GM12878 (cell line): ENCODE measurements around the gene TMEM94. TPM values are rescaled to one million over a fixed set of nuclear protein-coding genes. Genes with fewer than 3 reads are reported as not detected.

ENCODE experiments used
- ATF2 ChIP-seq: IDR thresholded peaks from 2 replicates; pipeline ENCODE4 v1.6.1; 2012; ENCODE audit warnings: low read length, inconsistent platforms
- ATF7 ChIP-seq: fragments of 450-650 bp; IDR thresholded peaks from 2 replicates; pipeline ENCODE4 v1.6.1; 2016; ENCODE audit warnings: low read depth, mild to moderate bottlenecking
- CHD2 ChIP-seq: IDR thresholded peaks from 2 replicates; pipeline ENCODE4 v1.6.1; 2011; ENCODE audit warnings: low read depth, low read length, improper control_type of control experiment, borderline replicate concordance
- CREM ChIP-seq: IDR thresholded peaks from 2 replicates; pipeline ENCODE4 v1.6.1; 2014; ENCODE audit warnings: antibody characterized with exemption, low read depth
- FOXK2 ChIP-seq: fragments of 450-650 bp; IDR thresholded peaks from 2 replicates; pipeline ENCODE4 v1.6.1; 2017; ENCODE audit warnings: mild to moderate bottlenecking, moderate library complexity
- GATAD2B ChIP-seq: fragments of 450-650 bp; conservative IDR thresholded peaks from 2 replicates; pipeline ENCODE4 v1.6.1; 2017; ENCODE audit warnings: low read depth, mild to moderate bottlenecking, moderate library complexity
- HCFC1 ChIP-seq: fragments of 150-350 bp; IDR thresholded peaks from 2 replicates; pipeline ENCODE4 v1.6.1; 2014; ENCODE audit warnings: low read length
- KAT2A ChIP-seq: conservative IDR thresholded peaks from 2 replicates; pipeline ENCODE4 v1.6.1; 2011; ENCODE audit warnings: low read depth, low read length; ENCODE audit not compliant: control insufficient read depth
- LARP7 ChIP-seq: fragments of 450-650 bp; IDR thresholded peaks from 2 replicates; pipeline ENCODE4 v1.6.1; 2017; ENCODE audit warnings: mild to moderate bottlenecking
- MEF2B ChIP-seq: fragments of 450-650 bp; IDR thresholded peaks from 2 replicates; pipeline ENCODE4 v1.6.1; 2018; ENCODE audit warnings: mild to moderate bottlenecking, moderate library complexity; ENCODE audit not compliant: partially characterized antibody, poor library complexity, severe bottlenecking
- MYB ChIP-seq: fragments of 150-350 bp; IDR thresholded peaks from 2 replicates; pipeline ENCODE4 v1.6.1; 2014; ENCODE audit warnings: mild to moderate bottlenecking, low read depth, low read length, borderline replicate concordance
- MYC ChIP-seq: IDR thresholded peaks from 2 replicates; pipeline ENCODE4 v1.6.1; 2011; ENCODE audit warnings: mild to moderate bottlenecking, low read length, moderate library complexity, inconsistent platforms; ENCODE audit not compliant: insufficient read depth, insufficient replicate concordance, insufficient read length, severe bottlenecking
- NFXL1 ChIP-seq: fragments of 450-650 bp; IDR thresholded peaks from 2 replicates; pipeline ENCODE4 v1.6.1; 2017; ENCODE audit warnings: antibody characterized with exemption, mild to moderate bottlenecking, borderline replicate concordance
- NFYB ChIP-seq: IDR thresholded peaks from 2 replicates; pipeline ENCODE4 v1.6.1; 2011; ENCODE audit warnings: low read depth, mild to moderate bottlenecking, low read length, improper control_type of control experiment, moderate library complexity; ENCODE audit not compliant: insufficient read depth
- NR2C2 ChIP-seq: IDR thresholded peaks from 2 replicates; pipeline ENCODE4 v1.6.1; 2011; ENCODE audit warnings: borderline replicate concordance, low read depth; ENCODE audit not compliant: control insufficient read depth, insufficient read length
- RAD21 ChIP-seq: IDR thresholded peaks from 2 replicates; pipeline ENCODE4 v1.6.1; 2011; ENCODE audit warnings: mild to moderate bottlenecking, low read depth, low read length, moderate library complexity; ENCODE audit not compliant: insufficient read depth
- RFX5 ChIP-seq: IDR thresholded peaks from 2 replicates; pipeline ENCODE4 v1.6.1; 2011; ENCODE audit warnings: low read depth, low read length, improper control_type of control experiment
- SP1 ChIP-seq: IDR thresholded peaks from one replicate; pipeline ENCODE4 v1.6.1; 2011; ENCODE audit warnings: low read depth, low read length
- SRF ChIP-seq, 2 experiments: IDR thresholded peaks; 2 replicates each; pipeline ENCODE4 v1.6.1; 2011; ENCODE audit warnings: low read depth in 2 of 2, low read length in 2 of 2, mild to moderate bottlenecking in 1 of 2, moderate library complexity in 1 of 2
- TBL1XR1 ChIP-seq: IDR thresholded peaks from 2 replicates; pipeline ENCODE4 v1.6.1; 2012; ENCODE audit warnings: low read depth, low read length, improper control_type of control experiment
- ZNF24 ChIP-seq: fragments of 450-650 bp; IDR thresholded peaks from 2 replicates; pipeline ENCODE4 v1.6.1; 2017; ENCODE audit warnings: antibody characterized with exemption, mild to moderate bottlenecking
- ZNF384 ChIP-seq: IDR thresholded peaks from 2 replicates; pipeline ENCODE4 v1.6.1; 2012; ENCODE audit warnings: low read depth, mild to moderate bottlenecking, low read length, improper control_type of control experiment, borderline replicate concordance
- polyA plus RNA-seq, 11 experiments: library from polyadenylated mRNA; depleted of rRNA in 4 of 11; unstranded in 6 of 11; stranded (reverse) in 5 of 11; fragments of >200 nt; fragmentation: Nextera tagmentation in 4 of 11; fragmentation: Illumina TruSeq in 1 of 11; extraction: Ambion mirVana in 4 of 11; extraction: Trizol in 1 of 11; gene quantifications; 1 replicate in 1 of 11; 2 replicates in 10 of 11; pipeline versions ENCODE4 v1.2.1 to v1.2.3, GENCODE V29; 2011 to 2016; ENCODE audit warnings: inconsistent platforms in 2 of 11, missing spikeins in 2 of 11, low read depth in 1 of 11
- total RNA-seq, 4 experiments: library from RNA; depleted of rRNA in 3 of 4; stranded (reverse); fragments of >200 nt in 3 of 4; fragmentation: Illumina TruSeq in 1 of 4; extraction: Trizol in 1 of 4; gene quantifications; 2 replicates each; pipeline versions ENCODE4 v1.2.1 to v1.2.3, GENCODE V29; 2013 to 2021
- TF ChIP-seq, protein P1 (sequence below): fragments of 450-650 bp; IDR thresholded peaks from 2 replicates; pipeline ENCODE4 v1.6.1; 2016; ENCODE audit warnings: mild to moderate bottlenecking
- TF ChIP-seq, protein P2 (sequence below): fragments of 450-650 bp; conservative IDR thresholded peaks from 2 replicates; pipeline ENCODE4 v1.6.1; 2017; ENCODE audit warnings: mild to moderate bottlenecking, moderate library complexity
- TF ChIP-seq, protein P3 (sequence below): IDR thresholded peaks from 2 replicates; pipeline ENCODE4 v1.6.1; 2011; ENCODE audit warnings: low read depth, mild to moderate bottlenecking, low read length, moderate library complexity, borderline replicate concordance; ENCODE audit errors: extremely low read depth

The TMEM94 gene
- total and polyA plus RNA-seq, 10 of the 15 experiments (the other 5 are each of a cell fraction or from before 2014, with no cell fraction given) = 0.31 to 70.7 (median 24.4) TPM

GRCh38 chr17:75454193-75454592, 2.2 kb upstream of the TMEM94 start (continued):
- no peak for TF ChIP-seq HCFC1
- TF ChIP-seq, protein P1, sequence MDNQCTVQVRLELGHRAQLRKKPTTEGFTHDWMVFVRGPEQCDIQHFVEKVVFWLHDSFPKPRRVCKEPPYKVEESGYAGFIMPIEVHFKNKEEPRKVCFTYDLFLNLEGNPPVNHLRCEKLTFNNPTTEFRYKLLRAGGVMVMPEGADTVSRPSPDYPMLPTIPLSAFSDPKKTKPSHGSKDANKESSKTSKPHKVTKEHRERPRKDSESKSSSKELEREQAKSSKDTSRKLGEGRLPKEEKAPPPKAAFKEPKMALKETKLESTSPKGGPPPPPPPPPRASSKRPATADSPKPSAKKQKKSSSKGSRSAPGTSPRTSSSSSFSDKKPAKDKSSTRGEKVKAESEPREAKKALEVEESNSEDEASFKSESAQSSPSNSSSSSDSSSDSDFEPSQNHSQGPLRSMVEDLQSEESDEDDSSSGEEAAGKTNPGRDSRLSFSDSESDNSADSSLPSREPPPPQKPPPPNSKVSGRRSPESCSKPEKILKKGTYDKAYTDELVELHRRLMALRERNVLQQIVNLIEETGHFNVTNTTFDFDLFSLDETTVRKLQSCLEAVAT = no peak
- no peak for TF ChIP-seq NFXL1
- TF ChIP-seq RFX5 = no peak
- TF ChIP-seq, protein P2, sequence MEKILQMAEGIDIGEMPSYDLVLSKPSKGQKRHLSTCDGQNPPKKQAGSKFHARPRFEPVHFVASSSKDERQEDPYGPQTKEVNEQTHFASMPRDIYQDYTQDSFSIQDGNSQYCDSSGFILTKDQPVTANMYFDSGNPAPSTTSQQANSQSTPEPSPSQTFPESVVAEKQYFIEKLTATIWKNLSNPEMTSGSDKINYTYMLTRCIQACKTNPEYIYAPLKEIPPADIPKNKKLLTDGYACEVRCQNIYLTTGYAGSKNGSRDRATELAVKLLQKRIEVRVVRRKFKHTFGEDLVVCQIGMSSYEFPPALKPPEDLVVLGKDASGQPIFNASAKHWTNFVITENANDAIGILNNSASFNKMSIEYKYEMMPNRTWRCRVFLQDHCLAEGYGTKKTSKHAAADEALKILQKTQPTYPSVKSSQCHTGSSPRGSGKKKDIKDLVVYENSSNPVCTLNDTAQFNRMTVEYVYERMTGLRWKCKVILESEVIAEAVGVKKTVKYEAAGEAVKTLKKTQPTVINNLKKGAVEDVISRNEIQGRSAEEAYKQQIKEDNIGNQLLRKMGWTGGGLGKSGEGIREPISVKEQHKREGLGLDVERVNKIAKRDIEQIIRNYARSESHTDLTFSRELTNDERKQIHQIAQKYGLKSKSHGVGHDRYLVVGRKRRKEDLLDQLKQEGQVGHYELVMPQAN = no peak
- no peak for TF ChIP-seq LARP7
- TF ChIP-seq, protein P3, sequence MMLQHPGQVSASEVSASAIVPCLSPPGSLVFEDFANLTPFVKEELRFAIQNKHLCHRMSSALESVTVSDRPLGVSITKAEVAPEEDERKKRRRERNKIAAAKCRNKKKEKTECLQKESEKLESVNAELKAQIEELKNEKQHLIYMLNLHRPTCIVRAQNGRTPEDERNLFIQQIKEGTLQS = no peak
- no peak for TF ChIP-seq SP1
- no peak for TF ChIP-seq ATF2
- no peak for TF ChIP-seq RAD21
- no peak for TF ChIP-seq CREM
- TF ChIP-seq ZNF24 = no peak
- TF ChIP-seq NFYB = no peak
- no peak for TF ChIP-seq FOXK2
- no peak for TF ChIP-seq TBL1XR1
- no peak for TF ChIP-seq SRF (IDR thresholded peaks at IDR 0.05; ENCODE audit: low read depth in 2 of 2, low read length in 2 of 2)
- TF ChIP-seq KAT2A = no peak
- no peak for TF ChIP-seq NR2C2
- TF ChIP-seq GATAD2B = no peak
- no peak for TF ChIP-seq MYC
- no peak for TF ChIP-seq MYB
- no peak for TF ChIP-seq ATF7
- no peak for TF ChIP-seq ZNF384
- TF ChIP-seq MEF2B = no peak
- TF ChIP-seq CHD2 = no peak
